Measurements from ENCODE around the gene CD58. TPM values are rescaled to one million over a fixed set of nuclear protein-coding genes. Genes with fewer than 3 reads are reported as not detected.

Gene CD58
- total and polyA plus RNA-seq, 9 of the 15 experiments (the other 6 are each of a cell fraction or from before 2014, with no cell fraction given), result 18.1 to 113 (median 37.4) TPM

DNA sequence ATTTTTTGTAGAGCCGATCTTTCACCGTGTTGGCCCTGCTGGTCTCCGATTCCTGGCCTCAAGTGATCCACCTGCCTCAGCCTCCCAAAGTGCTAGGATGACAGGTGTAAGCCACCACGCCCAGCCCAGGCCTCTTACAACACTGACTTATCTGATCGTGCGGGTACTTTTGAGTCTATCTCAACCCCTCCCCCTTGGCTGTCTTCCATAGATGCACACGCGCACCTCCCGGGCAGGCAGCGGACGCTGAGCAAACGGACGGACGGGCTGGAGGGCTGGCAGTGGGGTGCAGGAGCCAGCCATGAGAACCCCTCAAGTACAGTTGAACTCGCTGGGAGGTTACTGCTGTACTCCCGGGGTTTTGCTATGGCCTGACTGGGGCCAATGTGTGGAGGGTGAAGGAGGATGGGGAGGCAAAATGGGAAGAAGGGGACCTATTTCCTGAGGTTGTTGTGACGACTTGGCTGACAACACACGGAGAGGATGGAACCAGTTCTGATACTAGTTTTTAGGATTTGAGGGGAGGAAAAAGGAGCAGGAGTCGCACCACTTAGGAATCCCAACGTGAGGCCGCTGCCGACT lies 959 bp downstream of the CD58 start (continued):
- TF ChIP-seq, protein P1, sequence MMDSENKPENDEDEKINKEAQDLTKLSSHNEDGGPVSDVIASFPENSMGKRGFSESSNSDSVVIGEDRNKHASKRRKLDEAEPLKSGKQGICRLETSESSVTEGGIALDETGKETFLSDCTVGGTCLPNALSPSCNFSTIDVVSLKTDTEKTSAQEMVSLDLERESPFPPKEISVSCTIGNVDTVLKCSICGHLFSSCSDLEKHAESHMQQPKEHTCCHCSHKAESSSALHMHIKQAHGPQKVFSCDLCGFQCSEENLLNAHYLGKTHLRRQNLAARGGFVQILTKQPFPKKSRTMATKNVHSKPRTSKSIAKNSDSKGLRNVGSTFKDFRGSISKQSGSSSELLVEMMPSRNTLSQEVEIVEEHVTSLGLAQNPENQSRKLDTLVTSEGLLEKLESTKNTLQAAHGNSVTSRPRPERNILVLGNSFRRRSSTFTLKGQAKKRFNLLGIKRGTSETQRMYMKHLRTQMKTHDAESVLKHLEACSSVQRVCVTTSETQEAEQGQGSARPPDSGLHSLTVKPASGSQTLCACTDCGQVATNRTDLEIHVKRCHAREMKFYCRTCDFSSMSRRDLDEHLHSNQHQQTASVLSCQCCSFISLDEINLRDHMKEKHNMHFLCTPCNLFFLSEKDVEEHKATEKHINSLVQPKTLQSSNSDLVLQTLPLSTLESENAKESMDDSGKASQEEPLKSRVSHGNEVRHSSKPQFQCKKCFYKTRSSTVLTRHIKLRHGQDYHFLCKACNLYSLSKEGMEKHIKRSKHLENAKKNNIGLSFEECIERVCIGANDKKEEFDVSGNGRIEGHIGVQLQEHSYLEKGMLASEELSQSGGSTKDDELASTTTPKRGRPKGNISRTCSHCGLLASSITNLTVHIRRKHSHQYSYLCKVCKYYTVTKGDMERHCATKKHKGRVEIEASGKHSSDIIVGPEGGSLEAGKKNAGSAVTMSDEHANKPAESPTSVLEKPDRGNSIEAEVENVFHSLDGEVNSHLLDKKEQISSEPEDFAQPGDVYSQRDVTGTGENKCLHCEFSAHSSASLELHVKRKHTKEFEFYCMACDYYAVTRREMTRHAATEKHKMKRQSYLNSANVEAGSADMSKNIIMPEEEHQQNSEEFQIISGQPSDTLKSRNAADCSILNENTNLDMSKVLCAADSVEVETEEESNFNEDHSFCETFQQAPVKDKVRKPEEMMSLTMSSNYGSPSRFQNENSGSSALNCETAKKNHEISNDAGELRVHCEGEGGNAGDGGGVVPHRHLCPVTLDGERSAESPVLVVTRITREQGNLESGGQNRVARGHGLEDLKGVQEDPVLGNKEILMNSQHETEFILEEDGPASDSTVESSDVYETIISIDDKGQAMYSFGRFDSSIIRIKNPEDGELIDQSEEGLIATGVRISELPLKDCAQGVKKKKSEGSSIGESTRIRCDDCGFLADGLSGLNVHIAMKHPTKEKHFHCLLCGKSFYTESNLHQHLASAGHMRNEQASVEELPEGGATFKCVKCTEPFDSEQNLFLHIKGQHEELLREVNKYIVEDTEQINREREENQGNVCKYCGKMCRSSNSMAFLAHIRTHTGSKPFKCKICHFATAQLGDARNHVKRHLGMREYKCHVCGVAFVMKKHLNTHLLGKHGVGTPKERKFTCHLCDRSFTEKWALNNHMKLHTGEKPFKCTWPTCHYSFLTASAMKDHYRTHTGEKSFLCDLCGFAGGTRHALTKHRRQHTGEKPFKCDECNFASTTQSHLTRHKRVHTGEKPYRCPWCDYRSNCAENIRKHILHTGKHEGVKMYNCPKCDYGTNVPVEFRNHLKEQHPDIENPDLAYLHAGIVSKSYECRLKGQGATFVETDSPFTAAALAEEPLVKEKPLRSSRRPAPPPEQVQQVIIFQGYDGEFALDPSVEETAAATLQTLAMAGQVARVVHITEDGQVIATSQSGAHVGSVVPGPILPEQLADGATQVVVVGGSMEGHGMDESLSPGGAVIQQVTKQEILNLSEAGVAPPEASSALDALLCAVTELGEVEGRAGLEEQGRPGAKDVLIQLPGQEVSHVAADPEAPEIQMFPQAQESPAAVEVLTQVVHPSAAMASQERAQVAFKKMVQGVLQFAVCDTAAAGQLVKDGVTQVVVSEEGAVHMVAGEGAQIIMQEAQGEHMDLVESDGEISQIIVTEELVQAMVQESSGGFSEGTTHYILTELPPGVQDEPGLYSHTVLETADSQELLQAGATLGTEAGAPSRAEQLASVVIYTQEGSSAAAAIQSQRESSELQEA (IDR thresholded peaks at IDR 0.05; ENCODE audit: low read depth), result no peak
- TF ChIP-seq ZNF277 (CRISPR knock-in tag; IDR thresholded peaks at IDR 0.05; ENCODE audit: borderline replicate concordance) (no peak), HMBOX1 (IDR thresholded peaks at IDR 0.05) (peak; percentile 17; the same call in 1 of the 2 replicates), XRCC5 (IDR thresholded peaks at IDR 0.05; ENCODE audit: low read depth, low read length) (no peak; the same call in 1 of the 2 replicates), CBX2 (IDR thresholded peaks at IDR 0.05; ENCODE audit: insufficient read depth, low read length, poor library complexity, severe bottlenecking) (no peak), CHD4 (IDR thresholded peaks at IDR 0.05; ENCODE audit: insufficient read depth, insufficient replicate concordance, low read depth, low read length, poor library complexity, severe bottlenecking) (no peak), E2F6 (IDR thresholded peaks at IDR 0.05; ENCODE audit: borderline replicate concordance in 1 of 2, extremely low read depth in 1 of 2, insufficient read depth in 1 of 2, insufficient read length in 1 of 2, low read depth in 1 of 2, low read length in 1 of 2, poor library complexity in 1 of 2, severe bottlenecking in 1 of 2) (no peak), ZNF143 (CRISPR knock-in tag; IDR thresholded peaks at IDR 0.05) (no peak), HNRNPK (IDR thresholded peaks at IDR 0.05; ENCODE audit: low read depth, low read length, poor library complexity, severe bottlenecking) (no peak), ZNF589 (CRISPR knock-in tag; IDR thresholded peaks at IDR 0.05; ENCODE audit: low read depth) (no peak), ZNF644 (tag; IDR thresholded peaks at IDR 0.05; ENCODE audit: low read depth) (peak; percentile 34; the same call in 1 of the 2 replicates), SAFB2 (IDR thresholded peaks at IDR 0.05; ENCODE audit: borderline replicate concordance, low read depth, low read length, severe bottlenecking) (no peak), POLR2B (IDR thresholded peaks at IDR 0.05; ENCODE audit: low read depth, partially characterized antibody) (peak; percentile 36), ZC3H8 (IDR thresholded peaks at IDR 0.05) (no peak)
